SK-N-SH (cell line): ENCODE results near the gene CPED1. TPM values are rescaled to one million over a fixed set of nuclear protein-coding genes. Genes with fewer than 3 reads are reported as not detected.

Experiments used
- CTCF ChIA-PET: fragments of 300-600, 350-600 bp; formaldehyde crosslinking; extraction: SDS; loops from one replicate; lab custom pipeline; 2021; lab: Yijun Ruan, JAX
- POLR2A ChIA-PET: fragments of 350-600 bp; sonication (Branson Sonifier 250); formaldehyde crosslinking; extraction: SDS; loops from one replicate; lab custom pipeline; 2020; ENCODE audit warnings: antibody characterized with exemption, inconsistent platforms; lab: Yijun Ruan, JAX
- DNase-seq: peaks from one replicate; pipeline ENCODE4 v3.0.0; 2012
- H2AFZ ChIP-seq: fragments of 200-600 bp; sonication (generic); 2 replicates; pipeline ENCODE4 v1.8.1; 2016; ENCODE audit warnings: antibody characterized with exemption, mild to moderate bottlenecking, low read depth
- H3F3A ChIP-seq: fragments of 200-600 bp; sonication (generic); replicated peaks from 2 replicates; pipeline ENCODE3; 2016; ENCODE audit warnings: antibody characterized with exemption, mild to moderate bottlenecking; ENCODE audit not compliant: insufficient read depth
- H3K27ac ChIP-seq, 2 experiments: fragments of 200-500 bp in 1 of 2; fragments of 200-600 bp in 1 of 2; sonication (Bioruptor generic) in 1 of 2; sonication (generic), shearing (Covaris generic) in 1 of 2; 2 replicates each; pipeline versions ENCODE4 v1.5.1 to v1.6.1; 2014 to 2016; ENCODE audit warnings: low read depth in 2 of 2, inconsistent platforms in 1 of 2, low read length in 1 of 2, mild to moderate bottlenecking in 1 of 2, mixed read lengths in 1 of 2
- H3K27me3 ChIP-seq: fragments of 200-600 bp; sonication (generic), shearing (Covaris generic); 2 replicates; pipeline ENCODE4 v1.6.1; 2016; ENCODE audit warnings: mixed run types; ENCODE audit not compliant: insufficient read depth
- H3K36me3 ChIP-seq, 2 experiments: fragments of 200-500 bp in 1 of 2; fragments of 200-600 bp in 1 of 2; sonication (Bioruptor generic) in 1 of 2; sonication (generic) in 1 of 2; replicated peaks in 1 of 2; 2 replicates each; pipeline versions ENCODE3 to v1.5.1; 2014 to 2016; ENCODE audit warnings: low read length in 1 of 2, mild to moderate bottlenecking in 1 of 2; ENCODE audit not compliant: insufficient read depth in 2 of 2, control insufficient read depth in 1 of 2
- H3K4me1 ChIP-seq, 2 experiments: fragments of 200-500 bp in 1 of 2; fragments of 200-600 bp in 1 of 2; sonication (Bioruptor generic) in 1 of 2; sonication (generic), shearing (Covaris generic) in 1 of 2; 2 replicates each; pipeline versions ENCODE4 v1.5.1 to v1.6.1; 2014 to 2016; ENCODE audit warnings: low read depth in 1 of 2, low read length in 1 of 2, mixed run types in 1 of 2; ENCODE audit not compliant: insufficient read depth in 2 of 2, control insufficient read depth in 1 of 2
- H3K4me2 ChIP-seq: fragments of 200-600 bp; sonication (generic), shearing (Covaris generic); 2 replicates; pipeline ENCODE4 v1.6.1; 2017; ENCODE audit warnings: mixed run types
- H3K4me3 ChIP-seq, 2 experiments: fragments of 200-500 bp in 1 of 2; fragments of 200-600 bp in 1 of 2; sonication (Bioruptor generic) in 1 of 2; sonication (generic), shearing (Covaris generic) in 1 of 2; 2 replicates each; pipeline versions ENCODE4 v1.5.1 to v1.8.1; 2014 to 2016; ENCODE audit warnings: low read depth in 2 of 2, inconsistent platforms in 1 of 2, low read length in 1 of 2, mild to moderate bottlenecking in 1 of 2, mixed read lengths in 1 of 2, moderate library complexity in 1 of 2
- H3K79me2 ChIP-seq: fragments of 200-600 bp; sonication (generic); 2 replicates; pipeline ENCODE4 v1.8.1; 2017; ENCODE audit warnings: mild to moderate bottlenecking; ENCODE audit not compliant: insufficient read depth
- H3K9ac ChIP-seq: fragments of 200-600 bp; sonication (generic); 2 replicates; pipeline ENCODE4 v1.6.1; 2017; ENCODE audit warnings: mixed run types
- H3K9me2 ChIP-seq: fragments of 200-600 bp; sonication (generic); 2 replicates; pipeline ENCODE4 v1.6.1; 2017; ENCODE audit warnings: mixed run types
- H3K9me3 ChIP-seq: fragments of 200-600 bp; sonication (generic); 2 replicates; pipeline ENCODE4 v1.6.1; 2017; ENCODE audit warnings: mixed run types, mild to moderate bottlenecking, moderate library complexity
- H4K20me1 ChIP-seq: fragments of 200-600 bp; sonication (generic); 2 replicates; pipeline ENCODE4 v1.6.1; 2017; ENCODE audit warnings: mild to moderate bottlenecking, mixed run types; ENCODE audit not compliant: insufficient read depth
- ELF1 ChIP-seq: IDR thresholded peaks from 2 replicates; pipeline ENCODE4 v1.4.0; 2012
- EP300 ChIP-seq, 2 experiments: IDR thresholded peaks; 2 replicates each; pipeline versions ENCODE4 v1.4.0 to v1.6.1; 2012; ENCODE audit warnings: borderline replicate concordance in 1 of 2, low read depth in 1 of 2, low read length in 1 of 2
- EZH2phosphoT487 ChIP-seq: fragments of 200-600 bp; sonication (generic); IDR thresholded peaks from 2 replicates; pipeline ENCODE4 v1.6.1; 2017; ENCODE audit warnings: low read depth, mixed run types, mild to moderate bottlenecking, antibody characterized with exemption, moderate library complexity, borderline replicate concordance
- FOXJ3 ChIP-seq: sonication (generic); formaldehyde crosslinking; IDR thresholded peaks from 2 replicates; pipeline ENCODE4 v1.5.1; 2020; ENCODE audit warnings: mild to moderate bottlenecking, missing genetic modification reagents
- GABPA ChIP-seq: IDR thresholded peaks from 2 replicates; pipeline ENCODE4 v1.4.0; 2012; ENCODE audit warnings: low read depth, mild to moderate bottlenecking
- GATA2 ChIP-seq: sonication (generic); formaldehyde crosslinking; IDR thresholded peaks from 2 replicates; pipeline ENCODE4 v1.5.0; 2020; ENCODE audit warnings: mild to moderate bottlenecking, missing genetic modification reagents
- NFIC ChIP-seq: IDR thresholded peaks from 2 replicates; pipeline ENCODE4 v1.4.0; 2012; ENCODE audit warnings: borderline replicate concordance
- TCF12 ChIP-seq: IDR thresholded peaks from 2 replicates; pipeline ENCODE4 v1.4.0; 2012
- YY1 ChIP-seq: IDR thresholded peaks from 2 replicates; pipeline ENCODE4 v1.4.0; 2012; ENCODE audit warnings: low read depth, mild to moderate bottlenecking
- WGBS: methylation state at CpG from one replicate; pipeline ENCODE4 v1.1.6; 2017; ENCODE audit warnings: low lambda C conversion rate; 5-methylcytosine and 5-hydroxymethylcytosine counted together
- polyA plus RNA-seq, 3 experiments: library from polyadenylated mRNA; depleted of rRNA; stranded (reverse); fragments of >200 nt; gene quantifications; 2 replicates each; pipeline ENCODE4 v1.2.3, GENCODE V29; 2012
- TF ChIP-seq, protein P1 (sequence below): fragments of 150-350 bp; IDR thresholded peaks from 2 replicates; pipeline ENCODE4 v1.6.1; 2017; ENCODE audit warnings: antibody characterized with exemption, low read length, low read depth, borderline replicate concordance
- TF ChIP-seq, protein P2 (sequence below): IDR thresholded peaks from 2 replicates; pipeline ENCODE4 v1.4.0; 2012; ENCODE audit warnings: low read depth, borderline replicate concordance
- TF ChIP-seq, protein P3 (sequence below): fragments of 150-350 bp; IDR thresholded peaks from 2 replicates; pipeline ENCODE4 v1.6.1; 2016; ENCODE audit warnings: mild to moderate bottlenecking, low read depth, low read length
- TF ChIP-seq, protein P4 (sequence below): IDR thresholded peaks from 2 replicates; pipeline ENCODE4 v1.4.0; 2012; ENCODE audit warnings: low read depth

Gene CPED1
- polyA plus RNA-seq, 1 of the 3 experiments (the other 2 are of a cell fraction), result 4.4 TPM

DNA sequence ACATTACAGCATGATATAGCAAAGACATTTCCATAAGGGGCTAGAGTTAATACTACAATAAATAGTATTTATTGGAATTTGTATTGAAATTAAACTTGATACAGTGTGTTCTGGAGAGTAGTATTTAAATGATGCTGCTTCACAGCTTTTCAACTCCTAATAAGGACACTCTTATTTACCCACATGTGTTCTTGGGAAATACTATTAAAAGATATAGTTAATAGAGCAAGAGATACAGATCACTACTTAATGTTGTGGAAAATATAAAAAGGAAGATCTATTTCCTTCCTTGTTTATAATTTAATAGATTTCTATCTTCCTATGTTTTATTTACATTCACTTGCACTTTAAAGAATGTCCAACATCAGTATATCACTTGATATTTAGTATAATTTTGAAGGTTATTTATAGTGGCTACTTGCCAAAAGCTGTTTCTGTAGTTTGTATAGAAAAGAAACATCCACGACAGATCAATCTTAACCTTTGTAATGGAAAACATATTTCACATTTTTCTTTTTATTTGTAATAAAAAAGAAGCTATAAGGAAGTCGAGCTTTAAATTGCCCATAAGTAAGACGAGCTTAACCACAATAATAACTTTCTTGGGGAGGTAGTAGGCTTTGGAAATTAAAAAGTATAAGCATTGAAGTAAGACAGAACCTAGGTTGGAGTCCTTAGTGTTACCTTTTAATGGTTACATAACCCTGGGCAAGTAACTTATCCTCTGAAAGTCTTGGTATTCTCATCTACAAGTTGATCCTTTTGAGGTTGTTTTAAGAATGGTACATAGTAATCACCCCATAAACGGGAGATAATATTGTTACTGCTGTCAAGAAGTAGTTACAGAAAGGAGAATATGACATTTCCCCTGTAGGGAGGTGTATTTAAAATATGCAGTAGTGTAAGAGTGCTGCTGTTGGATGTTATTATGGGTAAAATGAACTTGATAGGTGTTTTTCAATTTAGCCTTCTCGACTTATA is 32.8 kb downstream of the CPED1 start:
- DNase-seq, result no peak
- ChIA-PET POLR2A (no interaction called here), CTCF (interaction anchor here (0.6 to 3.3 kb wide), 8 partner anchors 10 to 257 kb away, joined by 3 to 9 read pairs (median 3); partner anchors contain the start of gene CPED1)
- Histone ChIP-seq H3K9me2 (no peaks in the 10 kb centered on the region), H2AFZ (no peak overlapping the region), H3K27me3 (no peaks in the 10 kb centered on the region), H3K27ac (peak overlapping the region in 1 of 2 experiments; percentile 58; a peak in 2 of 4 replicates), H3K9ac (no peak overlapping the region), H3K4me2 (no peak overlapping the region), H3K9me3 (no peaks in the 10 kb centered on the region), H3K79me2 (no peaks in the 10 kb centered on the region), H3K4me1 (peaks cover 8 to 21% of the 10 kb centered on the region in 2 experiments; a peak in 3 of 4 replicates), H4K20me1 (no peaks in the 10 kb centered on the region), H3F3A (peaks cover 20% of the 10 kb centered on the region), H3K4me3 (no peak overlapping the region), H3K36me3 (no peaks in the 10 kb centered on the region)
- peak; percentile 54 for TF ChIP-seq TCF12
- no peak for TF ChIP-seq EP300 (IDR thresholded peaks at IDR 0.05; ENCODE audit: borderline replicate concordance in 1 of 2, low read depth in 1 of 2, low read length in 1 of 2)
- TF ChIP-seq NFIC, result peak; percentile 25; the same call in 1 of the 2 replicates
- WGBS, result 50% methylated on average over 5 of the region's 5 CpGs

DNA sequence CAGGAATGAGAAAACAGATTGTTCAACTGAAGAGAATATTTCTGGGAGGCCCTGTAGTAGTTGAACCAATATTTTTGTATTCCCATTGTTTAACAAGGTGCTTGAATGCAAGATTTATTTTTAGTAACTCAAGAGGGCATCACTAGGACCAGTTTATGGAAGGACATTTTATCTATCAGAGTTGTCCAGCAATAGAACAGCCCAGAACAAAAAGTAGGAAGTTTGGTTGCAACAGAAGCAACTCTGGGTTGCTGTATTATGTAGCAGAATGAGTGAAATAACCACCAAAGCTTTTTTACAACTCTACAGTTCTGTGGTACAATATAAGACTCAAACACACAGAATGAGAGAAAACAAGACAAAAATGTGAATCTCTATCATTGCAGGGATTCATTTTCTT is 34.7 kb downstream of the CPED1 start:
- Histone ChIP-seq H3K4me3 (no peak overlapping the region), H3K4me1 (peaks cover 8 to 21% of the 10 kb centered on the region in 2 experiments; a peak in 3 of 4 replicates), H3K79me2 (no peaks in the 10 kb centered on the region), H3K4me2 (0 out of 2 replicates have a peak overlapping the region, but pooled peaks have one; percentile 9), H3K27me3 (no peaks in the 10 kb centered on the region), H3F3A (peaks cover 20% of the 10 kb centered on the region), H3K9ac (no peak overlapping the region), H2AFZ (no peak overlapping the region), H3K9me2 (no peaks in the 10 kb centered on the region), H3K9me3 (no peaks in the 10 kb centered on the region), H4K20me1 (no peaks in the 10 kb centered on the region), H3K27ac (peak overlapping the region in 1 of 2 experiments; percentile 64; a peak in 3 of 4 replicates), H3K36me3 (no peaks in the 10 kb centered on the region)
- POLR2A ChIA-PET, result no interaction called here
- CTCF ChIA-PET, result interaction anchor here (3.2 to 3.3 kb wide), 2 partner anchors 36 kb away, joined by 9 to 18 read pairs; partner anchors contain the start of gene CPED1
- TF ChIP-seq GABPA, result no peak
- TF ChIP-seq, protein P1, sequence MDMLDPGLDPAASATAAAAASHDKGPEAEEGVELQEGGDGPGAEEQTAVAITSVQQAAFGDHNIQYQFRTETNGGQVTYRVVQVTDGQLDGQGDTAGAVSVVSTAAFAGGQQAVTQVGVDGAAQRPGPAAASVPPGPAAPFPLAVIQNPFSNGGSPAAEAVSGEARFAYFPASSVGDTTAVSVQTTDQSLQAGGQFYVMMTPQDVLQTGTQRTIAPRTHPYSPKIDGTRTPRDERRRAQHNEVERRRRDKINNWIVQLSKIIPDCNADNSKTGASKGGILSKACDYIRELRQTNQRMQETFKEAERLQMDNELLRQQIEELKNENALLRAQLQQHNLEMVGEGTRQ, result no peak
- no peak for TF ChIP-seq GATA2 (CRISPR knock-in tag)
- TF ChIP-seq, protein P2, sequence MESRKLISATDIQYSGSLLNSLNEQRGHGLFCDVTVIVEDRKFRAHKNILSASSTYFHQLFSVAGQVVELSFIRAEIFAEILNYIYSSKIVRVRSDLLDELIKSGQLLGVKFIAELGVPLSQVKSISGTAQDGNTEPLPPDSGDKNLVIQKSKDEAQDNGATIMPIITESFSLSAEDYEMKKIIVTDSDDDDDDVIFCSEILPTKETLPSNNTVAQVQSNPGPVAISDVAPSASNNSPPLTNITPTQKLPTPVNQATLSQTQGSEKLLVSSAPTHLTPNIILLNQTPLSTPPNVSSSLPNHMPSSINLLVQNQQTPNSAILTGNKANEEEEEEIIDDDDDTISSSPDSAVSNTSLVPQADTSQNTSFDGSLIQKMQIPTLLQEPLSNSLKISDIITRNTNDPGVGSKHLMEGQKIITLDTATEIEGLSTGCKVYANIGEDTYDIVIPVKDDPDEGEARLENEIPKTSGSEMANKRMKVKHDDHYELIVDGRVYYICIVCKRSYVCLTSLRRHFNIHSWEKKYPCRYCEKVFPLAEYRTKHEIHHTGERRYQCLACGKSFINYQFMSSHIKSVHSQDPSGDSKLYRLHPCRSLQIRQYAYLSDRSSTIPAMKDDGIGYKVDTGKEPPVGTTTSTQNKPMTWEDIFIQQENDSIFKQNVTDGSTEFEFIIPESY, result no peak
- TF ChIP-seq, protein P3, sequence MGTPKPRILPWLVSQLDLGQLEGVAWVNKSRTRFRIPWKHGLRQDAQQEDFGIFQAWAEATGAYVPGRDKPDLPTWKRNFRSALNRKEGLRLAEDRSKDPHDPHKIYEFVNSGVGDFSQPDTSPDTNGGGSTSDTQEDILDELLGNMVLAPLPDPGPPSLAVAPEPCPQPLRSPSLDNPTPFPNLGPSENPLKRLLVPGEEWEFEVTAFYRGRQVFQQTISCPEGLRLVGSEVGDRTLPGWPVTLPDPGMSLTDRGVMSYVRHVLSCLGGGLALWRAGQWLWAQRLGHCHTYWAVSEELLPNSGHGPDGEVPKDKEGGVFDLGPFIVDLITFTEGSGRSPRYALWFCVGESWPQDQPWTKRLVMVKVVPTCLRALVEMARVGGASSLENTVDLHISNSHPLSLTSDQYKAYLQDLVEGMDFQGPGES, result no peak
- no peak for TF ChIP-seq NFIC
- no peak for TF ChIP-seq YY1
- no peak for TF ChIP-seq ELF1
- TF ChIP-seq EZH2phosphoT487, result no peak
- TF ChIP-seq, protein P4, sequence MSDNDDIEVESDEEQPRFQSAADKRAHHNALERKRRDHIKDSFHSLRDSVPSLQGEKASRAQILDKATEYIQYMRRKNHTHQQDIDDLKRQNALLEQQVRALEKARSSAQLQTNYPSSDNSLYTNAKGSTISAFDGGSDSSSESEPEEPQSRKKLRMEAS, result no peak
- no peak for TF ChIP-seq FOXJ3 (CRISPR knock-in tag)
- DNase-seq, result no peak
